Kidney tubule cell (primary cell): ENCODE data around the gene SUDS3.

Experiments
- DNase-seq: peaks from one replicate; pipeline ENCODE4 v3.0.0-alpha.2; 2018; ENCODE audit warnings: low spot score

The SUDS3 gene

GRCh38 chr12:118455327-118455726 is 79.0 kb downstream of the SUDS3 start:
- no peak for DNase-seq

- no peak for DNase-seq
Observed at GRCh38 chr12:118456741-118457140, 80.4 kb downstream of the SUDS3 start.

GRCh38 chr12:118459110-118459509 is 82.8 kb downstream of the SUDS3 start:
- no peak for DNase-seq

GRCh38 chr12:118463677-118464076 is 87.3 kb downstream of the SUDS3 start:
- DNase-seq: no peak

- DNase-seq: no peak
Observed at GRCh38 chr12:118465706-118466105, 89.4 kb downstream of the SUDS3 start.
